ENCODE results near the gene MTMR8. TPM values are rescaled to one million over a fixed set of nuclear protein-coding genes. Genes with fewer than 3 reads are reported as not detected.

The MTMR8 gene
- total and polyA plus RNA-seq, 7 donors = 0.10 to 0.71 (median 0.25) TPM

DNA sequence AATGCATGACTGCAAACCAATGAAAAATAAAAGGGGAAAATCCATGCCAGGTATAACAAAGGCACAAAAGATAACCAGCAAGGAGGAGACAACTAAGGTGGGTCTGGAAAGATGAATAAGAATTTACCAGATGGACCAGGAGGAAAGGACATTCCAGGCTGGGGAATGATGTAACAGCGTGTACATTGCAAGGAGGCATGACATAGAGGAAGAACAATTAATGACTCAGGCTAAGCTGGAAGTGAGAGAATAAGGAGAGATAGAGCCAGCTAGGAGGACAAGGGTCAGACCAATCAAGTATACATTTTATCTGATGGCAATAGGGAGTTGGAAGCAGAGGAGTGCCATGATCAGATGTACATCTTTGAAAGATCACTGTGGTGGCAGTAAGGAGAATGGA is 57.0 kb downstream of the MTMR8 start:
- no peak for DNase-seq
- intact Hi-C loops (cut with DNase I) = no loop called here
- Histone ChIP-seq H3K36me3 (ENCODE audit: insufficient read depth in 1 of 2, low read depth in 1 of 2) (no peaks in the 10 kb centered on the region), H3K27ac (no peak overlapping the region), H3K27me3 (ENCODE audit: insufficient read depth in 3 of 3, low read length in 2 of 3) (peaks cover 0 to 36% (median 0%) of the 10 kb centered on the region in 3 donors), H3K4me3 (no peak overlapping the region), H3K9me3 (no peaks in the 10 kb centered on the region), H3K4me1 (no peaks in the 10 kb centered on the region)
- TF ChIP-seq, protein P1, sequence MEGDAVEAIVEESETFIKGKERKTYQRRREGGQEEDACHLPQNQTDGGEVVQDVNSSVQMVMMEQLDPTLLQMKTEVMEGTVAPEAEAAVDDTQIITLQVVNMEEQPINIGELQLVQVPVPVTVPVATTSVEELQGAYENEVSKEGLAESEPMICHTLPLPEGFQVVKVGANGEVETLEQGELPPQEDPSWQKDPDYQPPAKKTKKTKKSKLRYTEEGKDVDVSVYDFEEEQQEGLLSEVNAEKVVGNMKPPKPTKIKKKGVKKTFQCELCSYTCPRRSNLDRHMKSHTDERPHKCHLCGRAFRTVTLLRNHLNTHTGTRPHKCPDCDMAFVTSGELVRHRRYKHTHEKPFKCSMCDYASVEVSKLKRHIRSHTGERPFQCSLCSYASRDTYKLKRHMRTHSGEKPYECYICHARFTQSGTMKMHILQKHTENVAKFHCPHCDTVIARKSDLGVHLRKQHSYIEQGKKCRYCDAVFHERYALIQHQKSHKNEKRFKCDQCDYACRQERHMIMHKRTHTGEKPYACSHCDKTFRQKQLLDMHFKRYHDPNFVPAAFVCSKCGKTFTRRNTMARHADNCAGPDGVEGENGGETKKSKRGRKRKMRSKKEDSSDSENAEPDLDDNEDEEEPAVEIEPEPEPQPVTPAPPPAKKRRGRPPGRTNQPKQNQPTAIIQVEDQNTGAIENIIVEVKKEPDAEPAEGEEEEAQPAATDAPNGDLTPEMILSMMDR (IDR thresholded peaks at IDR 0.05) = no peak
- ATAC-seq = no peak
- 67 to 92% (median 89%) methylated on average over 1 of the region's 1 CpG for WGBS, 3 donors

DNA sequence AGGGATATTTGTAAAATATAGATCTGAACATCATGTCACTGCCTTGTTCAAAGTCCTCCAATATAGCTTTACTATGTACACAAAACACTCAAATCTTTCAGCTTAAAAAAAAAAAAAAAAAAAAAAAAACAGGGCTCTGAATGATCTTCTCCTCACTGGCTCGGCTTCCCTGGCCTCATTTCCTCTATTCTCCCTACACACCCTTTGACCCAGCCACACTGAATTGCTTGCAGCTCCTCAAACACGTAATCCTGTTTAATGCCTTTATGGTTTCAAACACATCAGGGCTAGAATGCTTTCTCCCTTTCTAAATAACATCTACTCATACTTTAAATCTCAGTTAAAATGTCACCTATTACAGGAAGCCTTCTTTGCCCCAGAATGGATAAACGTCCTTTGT is 60.8 kb downstream of the MTMR8 start:
- DNase-seq (no peak), ATAC-seq (no peak)
- 43 to 69% (median 68%) methylated on average over 3 of the region's 3 CpGs for WGBS, 3 donors
- Histone ChIP-seq H3K9me3 (no peaks in the 10 kb centered on the region), H3K36me3 (ENCODE audit: insufficient read depth in 1 of 2, low read depth in 1 of 2) (no peaks in the 10 kb centered on the region), H3K4me3 (no peak overlapping the region), H3K27me3 (ENCODE audit: insufficient read depth in 3 of 3, low read length in 2 of 3) (peaks cover 0 to 27% (median 0%) of the 10 kb centered on the region in 3 donors), H3K4me1 (no peaks in the 10 kb centered on the region), H3K27ac (no peak overlapping the region)
- TF ChIP-seq, protein P1 (IDR thresholded peaks at IDR 0.05) = no peak
- intact Hi-C loops (cut with DNase I) = no loop called here

DNA sequence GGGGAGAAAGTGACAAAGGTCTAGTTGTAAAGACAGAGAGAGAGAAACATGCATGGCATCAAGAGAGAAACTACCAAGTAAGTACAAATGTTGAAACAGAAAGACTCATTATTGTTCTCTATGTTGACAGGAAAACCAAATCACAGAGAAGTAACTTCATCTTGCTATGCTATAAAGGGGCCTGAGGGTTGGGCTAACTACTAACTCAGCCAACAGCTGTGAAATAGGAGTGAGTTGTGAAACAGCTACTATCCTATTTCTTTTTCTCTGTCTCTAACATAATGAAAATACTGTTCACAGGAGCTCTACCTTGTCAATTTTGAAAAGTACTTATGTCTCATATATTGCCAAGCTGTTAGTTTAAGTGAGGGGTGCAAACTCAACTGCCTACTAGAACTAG is 65.0 kb downstream of the MTMR8 start:
- TF ChIP-seq, protein P1 (IDR thresholded peaks at IDR 0.05) = no peak
- H3K36me3 ChIP-seq (ENCODE audit: insufficient read depth in 1 of 2, low read depth in 1 of 2) = no peaks in the 10 kb centered on the region
- H3K4me3 ChIP-seq = no peak overlapping the region
- ATAC-seq = peak in 3 of 4 donors; percentile 43 to 58 (median 51)
- no peak for DNase-seq
- no peaks in the 10 kb centered on the region for H3K4me1 ChIP-seq
- peaks cover 0 to 22% (median 0%) of the 10 kb centered on the region in 3 donors for H3K27me3 ChIP-seq (ENCODE audit: insufficient read depth in 3 of 3, low read length in 2 of 3)
- intact Hi-C loops (cut with DNase I) = no loop called here
- no peak overlapping the region for H3K27ac ChIP-seq
- H3K9me3 ChIP-seq = peaks cover 4% of the 10 kb centered on the region

DNA sequence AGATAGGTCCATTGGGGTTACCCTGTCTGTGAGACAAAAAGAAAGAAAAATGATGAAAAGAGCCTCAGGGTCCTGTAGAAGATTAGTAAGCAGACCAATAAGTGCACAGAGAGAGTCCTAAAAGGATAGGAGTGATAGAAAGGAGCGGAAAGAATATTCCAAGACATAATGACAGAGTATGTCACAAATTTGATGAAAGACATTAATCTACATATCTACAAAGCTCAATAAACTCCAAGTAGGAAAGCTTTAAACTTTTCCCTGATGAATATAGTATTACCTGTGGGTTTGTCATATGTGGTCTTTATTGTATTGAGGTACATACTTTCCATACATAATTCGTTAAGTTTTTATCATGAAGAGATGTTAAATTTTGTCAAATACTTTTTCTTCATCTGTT is 73.7 kb downstream of the MTMR8 start:
- intact Hi-C loops (cut with DNase I) = no loop called here
- WGBS, 3 donors = 83 to 95% (median 94%) methylated on average over 2 of the region's 2 CpGs
- Histone ChIP-seq H3K4me3 (no peak overlapping the region), H3K27me3 (ENCODE audit: insufficient read depth in 3 of 3, low read length in 2 of 3) (peaks cover 0 to 12% (median 0%) of the 10 kb centered on the region in 3 donors), H3K9me3 (peaks cover 21% of the 10 kb centered on the region), H3K4me1 (no peaks in the 10 kb centered on the region), H3K27ac (no peak overlapping the region), H3K36me3 (ENCODE audit: insufficient read depth in 1 of 2, low read depth in 1 of 2) (no peaks in the 10 kb centered on the region)
- TF ChIP-seq, protein P1 (IDR thresholded peaks at IDR 0.05) = no peak
- no peak for ATAC-seq
- no peak for DNase-seq

DNA sequence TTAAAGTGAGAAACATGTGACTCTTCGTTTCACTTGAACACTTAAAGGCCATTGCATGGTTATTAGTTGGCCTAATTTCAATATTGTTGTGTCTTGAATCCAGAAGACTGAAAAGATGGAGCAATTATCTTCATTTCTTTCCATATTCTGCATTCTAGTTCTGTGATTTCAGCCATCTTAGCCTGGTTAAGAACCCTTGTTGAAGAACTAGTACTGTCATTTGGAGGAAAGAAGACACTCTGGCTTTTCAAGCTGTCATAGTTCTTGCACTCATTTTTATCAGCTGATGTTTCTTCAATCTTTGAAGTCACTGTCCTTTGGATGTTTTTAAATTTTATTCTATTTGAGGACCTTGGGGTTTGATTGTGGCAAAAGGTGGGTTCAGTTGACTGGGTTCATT is 81.6 kb downstream of the MTMR8 start:
- intact Hi-C loops (cut with DNase I) = no loop called here
- Histone ChIP-seq H3K9me3 (no peaks in the 10 kb centered on the region), H3K27ac (no peak overlapping the region), H3K4me1 (no peaks in the 10 kb centered on the region), H3K4me3 (no peak overlapping the region), H3K36me3 (ENCODE audit: insufficient read depth in 1 of 2, low read depth in 1 of 2) (no peaks in the 10 kb centered on the region), H3K27me3 (ENCODE audit: insufficient read depth in 3 of 3, low read length in 2 of 3) (no peaks in the 10 kb centered on the region)
- DNase-seq (no peak), ATAC-seq (no peak)
- 60 to 82% (median 81%) methylated on average over 1 of the region's 1 CpG for WGBS, 3 donors
- TF ChIP-seq, protein P1 (IDR thresholded peaks at IDR 0.05) = no peak

Data from psoas muscle (tissue), 8 donors.